ENCODE measurements around the gene MAP3K8.
"Not testable (repeated sequence)": the region's sequence is repeated elsewhere in the genome, so short reads cannot be mapped to it uniquely, and the experiment has no call there.

The MAP3K8 gene

GRCh38 chr10:30453764-30454527 lies 20.0 kb downstream of the MAP3K8 start:
- DNase-seq: no peak

GRCh38 chr10:30454744-30455510 lies 20.9 kb downstream of the MAP3K8 start:
- no peak for DNase-seq

GRCh38 chr10:30455816-30456215 lies 21.8 kb downstream of the MAP3K8 start:
- DNase-seq: no peak

GRCh38 chr10:30456266-30456665 lies 22.3 kb downstream of the MAP3K8 start:
- no peak for DNase-seq

GRCh38 chr10:30459283-30459682 lies 25.3 kb downstream of the MAP3K8 start:
- no peak for DNase-seq

- DNase-seq: no peak
Observed at GRCh38 chr10:30460121-30460520, 26.1 kb downstream of the MAP3K8 start.

- no peak for DNase-seq
Observed at GRCh38 chr10:30462513-30462912, 28.5 kb downstream of the MAP3K8 start.

- DNase-seq: no peak
Observed at GRCh38 chr10:30463944-30464451, 30.0 kb downstream of the MAP3K8 start.

- no peak for DNase-seq
Observed at GRCh38 chr10:30464675-30465074, 30.7 kb downstream of the MAP3K8 start.

- DNase-seq: no peak
Observed at GRCh38 chr10:30466445-30466844, 32.5 kb downstream of the MAP3K8 start.

GRCh38 chr10:30467651-30468338 lies 33.8 kb downstream of the MAP3K8 start:
- DNase-seq: no peak

- no peak for DNase-seq
Observed at GRCh38 chr10:30472414-30473155, 38.6 kb downstream of the MAP3K8 start.

- DNase-seq: not testable (repeated sequence)
Observed at GRCh38 chr10:30475515-30475914, 41.5 kb downstream of the MAP3K8 start.

GRCh38 chr10:30476511-30477155 lies 42.6 kb downstream of the MAP3K8 start:
- DNase-seq: no peak

- DNase-seq: not testable (repeated sequence)
Observed at GRCh38 chr10:30479513-30479912, 45.5 kb downstream of the MAP3K8 start.

GRCh38 chr10:30481603-30482002 lies 47.6 kb downstream of the MAP3K8 start:
- no peak for DNase-seq

- no peak for DNase-seq
Observed at GRCh38 chr10:30488316-30488715, 54.3 kb downstream of the MAP3K8 start.

- DNase-seq: no peak
Observed at GRCh38 chr10:30489346-30489745, 55.4 kb downstream of the MAP3K8 start.

GRCh38 chr10:30490289-30491000 lies 56.5 kb downstream of the MAP3K8 start:
- no peak for DNase-seq

GRCh38 chr10:30491204-30491915 lies 57.4 kb downstream of the MAP3K8 start:
- no peak for DNase-seq
